ENCODE measurements around the gene CNTNAP5.

The CNTNAP5 gene

GRCh38 chr2:124626993-124627392 is 601.9 kb downstream of the CNTNAP5 start:
- Histone ChIP-seq H3K36me3 (ENCODE audit: control insufficient read depth, insufficient read depth, low read length) (no peaks in the 10 kb centered on the region), H3K4me3 (ENCODE audit: low read depth, low read length) (no peak overlapping the region), H3K4me1 (no peaks in the 10 kb centered on the region), H3K79me2 (no peaks in the 10 kb centered on the region), H3K9ac (no peak overlapping the region), H2AFZ (no peak overlapping the region), H3K4me2 (ENCODE audit: low read length) (no peak overlapping the region), H3K9me3 (ENCODE audit: control insufficient read depth, low read length) (no peaks in the 10 kb centered on the region), H3K27me3 (ENCODE audit: control insufficient read depth, insufficient read depth, low read length) (no peaks in the 10 kb centered on the region), H3K27ac (no peak overlapping the region)
- TF ChIP-seq CTCF (IDR thresholded peaks at IDR 0.05) = no peak

GRCh38 chr2:124633812-124634211 is 608.7 kb downstream of the CNTNAP5 start:
- Histone ChIP-seq H3K9me3 (ENCODE audit: control insufficient read depth, low read length) (no peaks in the 10 kb centered on the region), H3K79me2 (no peaks in the 10 kb centered on the region), H3K9ac (no peak overlapping the region), H3K27me3 (ENCODE audit: control insufficient read depth, insufficient read depth, low read length) (no peaks in the 10 kb centered on the region), H3K36me3 (ENCODE audit: control insufficient read depth, insufficient read depth, low read length) (no peaks in the 10 kb centered on the region), H2AFZ (no peak overlapping the region), H3K4me1 (no peaks in the 10 kb centered on the region), H3K4me2 (ENCODE audit: low read length) (no peak overlapping the region), H3K4me3 (ENCODE audit: low read depth, low read length) (no peak overlapping the region), H3K27ac (no peak overlapping the region)
- no peak for TF ChIP-seq CTCF (IDR thresholded peaks at IDR 0.05)

GRCh38 chr2:124639524-124639923 is 614.4 kb downstream of the CNTNAP5 start:
- no peaks in the 10 kb centered on the region for H3K79me2 ChIP-seq
- H3K27ac ChIP-seq = no peak overlapping the region
- no peak overlapping the region for H3K4me3 ChIP-seq (ENCODE audit: low read depth, low read length)
- no peak overlapping the region for H3K4me2 ChIP-seq (ENCODE audit: low read length)
- H3K4me1 ChIP-seq = no peaks in the 10 kb centered on the region
- TF ChIP-seq CTCF (IDR thresholded peaks at IDR 0.05) = no peak
- H3K9ac ChIP-seq = no peak overlapping the region
- no peak overlapping the region for H2AFZ ChIP-seq
- H3K36me3 ChIP-seq (ENCODE audit: control insufficient read depth, insufficient read depth, low read length) = no peaks in the 10 kb centered on the region
- H3K27me3 ChIP-seq (ENCODE audit: control insufficient read depth, insufficient read depth, low read length) = no peaks in the 10 kb centered on the region
- H3K9me3 ChIP-seq (ENCODE audit: control insufficient read depth, low read length) = no peaks in the 10 kb centered on the region

- no peaks in the 10 kb centered on the region for H3K4me1 ChIP-seq
- H2AFZ ChIP-seq = no peak overlapping the region
- TF ChIP-seq CTCF (IDR thresholded peaks at IDR 0.05) = no peak
- H3K9me3 ChIP-seq (ENCODE audit: control insufficient read depth, low read length) = no peaks in the 10 kb centered on the region
- H3K27ac ChIP-seq = no peak overlapping the region
- no peak overlapping the region for H3K4me3 ChIP-seq (ENCODE audit: low read depth, low read length)
- no peaks in the 10 kb centered on the region for H3K79me2 ChIP-seq
- H3K4me2 ChIP-seq (ENCODE audit: low read length) = no peak overlapping the region
- H3K36me3 ChIP-seq (ENCODE audit: control insufficient read depth, insufficient read depth, low read length) = no peaks in the 10 kb centered on the region
- no peaks in the 10 kb centered on the region for H3K27me3 ChIP-seq (ENCODE audit: control insufficient read depth, insufficient read depth, low read length)
- no peak overlapping the region for H3K9ac ChIP-seq
These were observed 615.2 kb downstream of the CNTNAP5 start for GRCh38 chr2:124640221-124640750.

GRCh38 chr2:124646166-124646815 is 621.2 kb downstream of the CNTNAP5 start:
- Histone ChIP-seq H3K4me1 (no peaks in the 10 kb centered on the region), H3K79me2 (no peaks in the 10 kb centered on the region), H3K4me3 (ENCODE audit: low read depth, low read length) (no peak overlapping the region), H3K9ac (no peak overlapping the region), H3K27ac (no peak overlapping the region), H3K27me3 (ENCODE audit: control insufficient read depth, insufficient read depth, low read length) (no peaks in the 10 kb centered on the region), H3K4me2 (ENCODE audit: low read length) (no peak overlapping the region), H3K36me3 (ENCODE audit: control insufficient read depth, insufficient read depth, low read length) (no peaks in the 10 kb centered on the region), H3K9me3 (ENCODE audit: control insufficient read depth, low read length) (no peaks in the 10 kb centered on the region), H2AFZ (no peak overlapping the region)
- TF ChIP-seq CTCF (IDR thresholded peaks at IDR 0.05) = no peak
